ENCODE measurements around the gene SEPTIN12. TPM values are rescaled to one million over a fixed set of nuclear protein-coding genes. Genes with fewer than 3 reads are reported as not detected.

Gene SEPTIN12
- total RNA-seq, 1 experiment from 2014 or later, result not detected

DNA sequence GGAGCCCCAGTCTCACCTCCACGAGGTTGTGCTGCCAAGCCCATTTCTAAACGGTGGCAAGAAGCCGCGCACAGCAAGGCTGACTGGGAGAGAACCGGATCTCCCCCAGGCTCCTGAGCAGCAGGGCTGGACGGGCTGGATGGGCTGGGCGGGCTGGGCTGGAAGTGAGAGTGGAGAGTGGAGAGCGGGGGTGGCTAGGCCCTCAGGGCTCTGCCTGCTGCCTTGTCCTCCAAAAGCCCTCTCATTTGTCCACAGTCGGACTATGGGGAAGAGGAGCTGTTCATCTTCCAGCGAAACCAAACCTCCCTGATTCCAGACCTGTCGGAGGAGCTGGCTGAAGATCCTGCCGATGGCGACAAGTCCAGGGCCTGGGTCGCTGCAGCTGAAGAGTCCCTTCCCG is 50.6 kb downstream of the SEPTIN12 start:
- Histone ChIP-seq H3K9me3 (ENCODE audit: low read depth, low read length, poor library complexity, severe bottlenecking) (no peaks in the 10 kb centered on the region), H3K4me1 (ENCODE audit: insufficient read depth, low read length, poor library complexity, severe bottlenecking) (no peaks in the 10 kb centered on the region), H3K4me3 (ENCODE audit: low read depth, low read length, poor library complexity, severe bottlenecking) (no peak overlapping the region), H3K27me3 (replicated peaks; ENCODE audit: insufficient read depth, low read depth, low read length, poor library complexity) (no peaks in the 10 kb centered on the region), H3K27ac (ENCODE audit: low read depth, low read length, poor library complexity, severe bottlenecking) (no peak overlapping the region), H3K36me3 (ENCODE audit: insufficient read depth, low read length, poor library complexity, severe bottlenecking) (no peaks in the 10 kb centered on the region)
- no TSS peak for BruUV-seq (replicated peaks)
- intact Hi-C loops (cut with micrococcal nuclease; ENCODE audit: unreplicated experiment), result no loop called here
- DNase-seq (ENCODE audit: low spot score), result no peak
- CTCF ChIA-PET, result no interaction called here
- POLR2A ChIA-PET (ENCODE audit: low non-redundant PET), result no interaction called here
- no peak for TF ChIP-seq EZH2 (IDR thresholded peaks at IDR 0.05; ENCODE audit: borderline replicate concordance, low read depth, low read length, poor library complexity, severe bottlenecking)
- TF ChIP-seq, protein P1, sequence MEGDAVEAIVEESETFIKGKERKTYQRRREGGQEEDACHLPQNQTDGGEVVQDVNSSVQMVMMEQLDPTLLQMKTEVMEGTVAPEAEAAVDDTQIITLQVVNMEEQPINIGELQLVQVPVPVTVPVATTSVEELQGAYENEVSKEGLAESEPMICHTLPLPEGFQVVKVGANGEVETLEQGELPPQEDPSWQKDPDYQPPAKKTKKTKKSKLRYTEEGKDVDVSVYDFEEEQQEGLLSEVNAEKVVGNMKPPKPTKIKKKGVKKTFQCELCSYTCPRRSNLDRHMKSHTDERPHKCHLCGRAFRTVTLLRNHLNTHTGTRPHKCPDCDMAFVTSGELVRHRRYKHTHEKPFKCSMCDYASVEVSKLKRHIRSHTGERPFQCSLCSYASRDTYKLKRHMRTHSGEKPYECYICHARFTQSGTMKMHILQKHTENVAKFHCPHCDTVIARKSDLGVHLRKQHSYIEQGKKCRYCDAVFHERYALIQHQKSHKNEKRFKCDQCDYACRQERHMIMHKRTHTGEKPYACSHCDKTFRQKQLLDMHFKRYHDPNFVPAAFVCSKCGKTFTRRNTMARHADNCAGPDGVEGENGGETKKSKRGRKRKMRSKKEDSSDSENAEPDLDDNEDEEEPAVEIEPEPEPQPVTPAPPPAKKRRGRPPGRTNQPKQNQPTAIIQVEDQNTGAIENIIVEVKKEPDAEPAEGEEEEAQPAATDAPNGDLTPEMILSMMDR (conservative IDR thresholded peaks at IDR 0.05; ENCODE audit: low read depth, low read length), result no peak

DNA sequence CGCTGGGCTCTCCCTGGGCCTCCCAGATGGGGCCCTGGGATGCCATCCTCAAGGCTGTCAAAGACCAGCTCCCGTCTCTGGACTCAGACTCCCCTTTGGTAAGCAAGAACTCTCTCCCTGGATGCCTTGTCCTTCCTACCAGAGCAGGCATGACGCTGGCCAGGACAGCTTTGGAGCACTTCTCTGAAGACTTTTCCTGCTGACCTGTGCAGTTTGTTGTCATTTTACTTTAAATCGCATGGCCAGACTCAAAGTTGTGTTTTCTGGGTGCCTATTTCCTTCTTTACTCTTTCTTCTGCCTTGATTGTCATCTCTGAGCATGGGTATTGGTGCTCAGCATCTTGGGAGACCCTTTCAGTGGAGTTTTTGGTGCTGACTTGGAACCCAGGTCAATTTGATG is 51.6 kb downstream of the SEPTIN12 start:
- Histone ChIP-seq H3K4me1 (ENCODE audit: insufficient read depth, low read length, poor library complexity, severe bottlenecking) (no peaks in the 10 kb centered on the region), H3K36me3 (ENCODE audit: insufficient read depth, low read length, poor library complexity, severe bottlenecking) (no peaks in the 10 kb centered on the region), H3K9me3 (ENCODE audit: low read depth, low read length, poor library complexity, severe bottlenecking) (no peaks in the 10 kb centered on the region), H3K27ac (ENCODE audit: low read depth, low read length, poor library complexity, severe bottlenecking) (no peak overlapping the region), H3K27me3 (replicated peaks; ENCODE audit: insufficient read depth, low read depth, low read length, poor library complexity) (no peaks in the 10 kb centered on the region), H3K4me3 (ENCODE audit: low read depth, low read length, poor library complexity, severe bottlenecking) (no peak overlapping the region)
- BruUV-seq (replicated peaks), result no TSS peak
- ChIA-PET POLR2A (ENCODE audit: low non-redundant PET) (no interaction called here), CTCF (no interaction called here)
- TF ChIP-seq, protein P1 (conservative IDR thresholded peaks at IDR 0.05; ENCODE audit: low read depth, low read length), result no peak
- TF ChIP-seq EZH2 (IDR thresholded peaks at IDR 0.05; ENCODE audit: borderline replicate concordance, low read depth, low read length, poor library complexity, severe bottlenecking), result no peak
- DNase-seq (ENCODE audit: low spot score), result no peak
- intact Hi-C loops (cut with micrococcal nuclease; ENCODE audit: unreplicated experiment), result no loop called here

DNA sequence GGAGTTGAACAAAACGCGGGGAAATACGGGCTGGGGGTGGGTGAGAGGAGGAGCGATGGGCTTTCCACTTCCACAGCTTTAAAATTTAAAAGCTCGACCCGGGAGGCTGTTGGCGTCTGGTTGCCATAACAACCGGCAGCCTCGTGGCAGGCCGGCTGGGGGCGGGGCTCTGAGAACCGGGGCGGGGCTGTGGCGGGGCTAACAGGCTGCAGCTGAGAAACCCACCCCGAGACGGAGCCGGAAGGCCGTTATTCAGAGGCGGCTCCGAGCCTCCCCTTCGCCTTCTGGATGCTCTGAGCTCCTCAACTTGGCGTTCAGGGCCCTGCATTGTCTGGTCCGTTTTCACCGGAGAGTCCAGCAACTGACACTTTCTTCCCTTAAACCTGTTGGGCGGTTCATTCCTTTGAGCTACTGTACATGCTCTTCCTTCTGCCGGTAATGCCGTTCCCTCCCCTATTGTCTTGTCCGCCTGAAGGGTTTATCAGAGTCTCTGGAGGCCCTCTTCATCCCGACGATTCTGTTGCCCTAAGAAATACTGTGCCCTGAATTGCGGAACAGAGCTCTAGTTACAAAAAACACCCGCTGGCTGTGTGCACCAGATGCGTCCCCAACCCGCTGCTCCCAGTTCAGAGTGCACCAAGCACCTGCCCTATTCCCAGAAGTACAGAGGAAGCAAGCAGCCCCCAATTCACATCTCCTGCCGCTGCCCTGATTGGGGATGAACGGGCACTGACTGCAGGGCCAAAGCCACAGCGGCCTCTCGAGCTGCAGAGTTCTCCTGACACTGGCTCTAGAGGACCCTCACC is 53.2 kb downstream of the SEPTIN12 start:
- BruUV-seq (replicated peaks), result no TSS peak
- peaks cover under 1% of the 10 kb centered on the region for H3K36me3 ChIP-seq (ENCODE audit: insufficient read depth, low read length, poor library complexity, severe bottlenecking)
- intact Hi-C loops (cut with micrococcal nuclease; ENCODE audit: unreplicated experiment), result no loop called here
- H3K9me3 ChIP-seq (ENCODE audit: low read depth, low read length, poor library complexity, severe bottlenecking), result no peaks in the 10 kb centered on the region
- CTCF ChIA-PET, result interaction anchor here (0.6 to 1.0 kb wide), 2 partner anchors 15 to 110 kb away, joined by 4 read pairs; partner anchors contain the start of gene MGRN1
- DNase-seq (ENCODE audit: low spot score), result peak; percentile 89
- H3K4me1 ChIP-seq (ENCODE audit: insufficient read depth, low read length, poor library complexity, severe bottlenecking), result no peaks in the 10 kb centered on the region
- peak overlapping the region; percentile 86 for H3K27ac ChIP-seq (ENCODE audit: low read depth, low read length, poor library complexity, severe bottlenecking)
- peak overlapping the region; percentile 96 for H3K4me3 ChIP-seq (ENCODE audit: low read depth, low read length, poor library complexity, severe bottlenecking)
- POLR2A ChIA-PET (ENCODE audit: low non-redundant PET), result interaction anchor here (0.5 to 0.7 kb wide), 2 partner anchors 104 to 463 kb away, joined by 3 to 4 read pairs; no protein-coding TSS in a partner anchor
- H3K27me3 ChIP-seq (replicated peaks; ENCODE audit: insufficient read depth, low read depth, low read length, poor library complexity), result no peaks in the 10 kb centered on the region
- TF ChIP-seq, protein P1 (conservative IDR thresholded peaks at IDR 0.05; ENCODE audit: low read depth, low read length), result no peak
- no peak for TF ChIP-seq EZH2 (IDR thresholded peaks at IDR 0.05; ENCODE audit: borderline replicate concordance, low read depth, low read length, poor library complexity, severe bottlenecking)

Measured in A673 (cell line).